Neural cell (in vitro differentiated cells): ENCODE results near the gene PRPF38A. TPM values are rescaled to one million over a fixed set of nuclear protein-coding genes. Genes with fewer than 3 reads are reported as not detected.

Experiments used
- H2AFZ ChIP-seq: fragments of 200-600, 300-800 bp; sonication (generic), shearing (Covaris generic); 2 replicates; pipeline ENCODE4 v1.6.0; 2014; ENCODE audit warnings: low read depth, mild to moderate bottlenecking, antibody characterized with exemption, low read length, moderate library complexity
- H3F3A ChIP-seq: fragments of 200-600 bp; shearing (Covaris generic); 2 replicates; pipeline ENCODE4 v1.6.1; 2016; ENCODE audit warnings: mild to moderate bottlenecking, moderate library complexity, mixed read lengths, antibody characterized with exemption, low read length; ENCODE audit not compliant: insufficient read depth, poor library complexity, severe bottlenecking
- H3K27ac ChIP-seq: fragments of 200-600, 300-800 bp; sonication (generic), shearing (Covaris generic); 2 replicates; pipeline ENCODE4 v1.5.1; 2014; ENCODE audit warnings: mild to moderate bottlenecking, low read length, moderate library complexity
- H3K27me3 ChIP-seq: fragments of 300-800, 200-600 bp; sonication (generic), shearing (Covaris generic); 2 replicates; pipeline ENCODE4 v1.6.0; 2014; ENCODE audit warnings: mild to moderate bottlenecking, low read depth, low read length, moderate library complexity; ENCODE audit not compliant: insufficient read depth
- H3K36me3 ChIP-seq: fragments of 300-800, 200-600 bp; sonication (generic), shearing (Covaris generic); 2 replicates; pipeline ENCODE4 v1.5.1; 2014; ENCODE audit warnings: mild to moderate bottlenecking, antibody characterized with exemption, low read length, moderate library complexity; ENCODE audit not compliant: insufficient read depth
- H3K4me2 ChIP-seq: fragments of 300-800, 200-600 bp; sonication (generic), shearing (Covaris generic); 2 replicates; pipeline ENCODE4 v1.6.0; 2014; ENCODE audit warnings: mild to moderate bottlenecking, low read length
- H3K4me3 ChIP-seq: fragments of 300-800, 200-600 bp; sonication (generic), shearing (Covaris generic); 2 replicates; pipeline ENCODE4 v1.5.1; 2014; ENCODE audit warnings: mild to moderate bottlenecking, low read length, moderate library complexity
- H3K79me2 ChIP-seq: fragments of 200-600 bp; shearing (Covaris generic); replicated peaks from 2 replicates; pipeline ENCODE4 v1.6.0; 2014; ENCODE audit warnings: mild to moderate bottlenecking, low read length, moderate library complexity; ENCODE audit not compliant: insufficient read depth
- H3K9ac ChIP-seq: fragments of 300-800, 200-600 bp; sonication (generic), shearing (Covaris generic); 2 replicates; pipeline ENCODE4 v1.6.1; 2016; ENCODE audit warnings: mild to moderate bottlenecking, low read length, mixed read lengths
- H3K9me2 ChIP-seq: fragments of 200-600 bp; shearing (Covaris generic); 2 replicates; pipeline ENCODE4 v1.6.1; 2016; ENCODE audit warnings: mild to moderate bottlenecking, low read length, mixed read lengths; ENCODE audit not compliant: insufficient read depth
- H3K9me3 ChIP-seq: fragments of 200-600, 300-800 bp; sonication (generic), shearing (Covaris generic); 2 replicates; pipeline ENCODE4 v1.6.1; 2016; ENCODE audit warnings: mild to moderate bottlenecking, mixed run types, low read length, moderate library complexity, mixed read lengths
- H4K20me1 ChIP-seq: fragments of 200-600 bp; shearing (Covaris generic); 2 replicates; pipeline ENCODE4 v1.6.1; 2016; ENCODE audit warnings: mild to moderate bottlenecking, mixed run types; ENCODE audit not compliant: insufficient read depth
- EP300 ChIP-seq: fragments of 450-650 bp; conservative IDR thresholded peaks from 2 replicates; pipeline ENCODE4 v1.6.1; 2014; ENCODE audit warnings: antibody characterized with exemption, mild to moderate bottlenecking, moderate library complexity; ENCODE audit not compliant: poor library complexity, severe bottlenecking
- EZH2 ChIP-seq: fragments of 200-600, 300-800 bp; shearing (Covaris generic), sonication (generic); IDR thresholded peaks from 2 replicates; pipeline ENCODE4 v1.6.1; 2014; ENCODE audit warnings: antibody characterized with exemption, low read length, borderline replicate concordance, mild to moderate bottlenecking; ENCODE audit not compliant: insufficient read depth, poor library complexity, severe bottlenecking
- MXI1 ChIP-seq: fragments of 450-650 bp; conservative IDR thresholded peaks from 2 replicates; pipeline ENCODE4 v1.6.1; 2014; ENCODE audit warnings: antibody characterized with exemption, mild to moderate bottlenecking; ENCODE audit not compliant: poor library complexity, severe bottlenecking
- POLR2AphosphoS5 ChIP-seq: IDR thresholded peaks from 2 replicates; pipeline ENCODE4 v1.6.1; 2012
- RAD21 ChIP-seq: fragments of 450-650 bp; conservative IDR thresholded peaks from 2 replicates; pipeline ENCODE4 v1.6.1; 2014; ENCODE audit warnings: antibody characterized with exemption, mild to moderate bottlenecking, moderate library complexity
- REST ChIP-seq: IDR thresholded peaks from 2 replicates; pipeline ENCODE4 v1.6.1; 2012; ENCODE audit warnings: borderline replicate concordance
- SMC3 ChIP-seq: fragments of 450-650 bp; conservative IDR thresholded peaks from 2 replicates; pipeline ENCODE4 v1.6.1; 2014; ENCODE audit warnings: antibody characterized with exemption, mild to moderate bottlenecking, moderate library complexity; ENCODE audit not compliant: poor library complexity
- TAF1 ChIP-seq: IDR thresholded peaks from 2 replicates; pipeline ENCODE4 v1.6.1; 2012; ENCODE audit warnings: low read depth
- polyA plus RNA-seq: library from polyadenylated mRNA; depleted of rRNA; stranded (reverse); fragments of >200 nt; gene quantifications from 2 replicates; pipeline ENCODE4 v1.2.3, GENCODE V29; 2014
- TF ChIP-seq, protein P1 (sequence below): fragments of 450-650 bp; IDR thresholded peaks from 2 replicates; pipeline ENCODE4 v1.5.1; 2014; ENCODE audit warnings: antibody characterized with exemption, mild to moderate bottlenecking, moderate library complexity; ENCODE audit not compliant: poor library complexity, severe bottlenecking

PRPF38A gene
- polyA plus RNA-seq, 1 donor from 2014 or later, result 18.0 TPM

DNA sequence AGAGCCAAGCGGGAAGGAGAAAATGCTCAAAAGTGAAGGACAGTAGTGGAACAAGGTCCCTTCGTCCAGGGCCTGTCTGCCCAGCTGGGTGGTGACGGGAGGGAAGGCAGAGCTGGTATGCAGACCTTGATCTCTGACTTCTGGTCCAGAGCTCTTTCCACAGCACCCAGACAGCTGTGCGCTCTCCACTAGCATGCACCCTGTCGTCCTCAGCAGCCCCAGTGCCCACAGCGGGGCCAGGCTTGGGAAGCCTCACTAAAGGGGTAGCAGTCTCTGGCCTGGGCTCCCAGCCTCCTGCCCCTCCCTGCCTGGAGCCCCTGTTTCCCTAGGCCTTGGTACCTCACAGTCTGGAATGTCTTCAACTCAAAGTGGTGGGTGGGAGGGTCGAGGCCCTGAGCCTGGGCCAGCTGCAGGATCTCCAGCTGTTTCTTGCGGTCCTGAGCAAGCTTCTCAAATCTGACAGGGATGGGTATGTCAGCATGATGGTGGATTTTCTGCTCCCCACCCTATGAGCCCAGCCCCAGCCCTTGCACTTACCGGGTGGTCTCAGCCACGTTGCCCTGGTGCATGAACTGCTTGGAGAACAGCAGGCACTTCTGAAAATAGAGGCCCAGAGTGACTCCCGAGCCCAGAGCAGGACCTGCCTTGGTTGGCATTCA is 48.4 kb upstream of the PRPF38A start:
- Histone ChIP-seq H3K27ac (no peak overlapping the region), H2AFZ (no peak overlapping the region), H3K27me3 (no peaks in the 10 kb centered on the region), H3F3A (no peaks in the 10 kb centered on the region), H3K36me3 (peaks cover 4% of the 10 kb centered on the region), H3K4me3 (no peak overlapping the region), H3K9ac (no peak overlapping the region), H3K9me2 (no peaks in the 10 kb centered on the region), H3K79me2 (no peaks in the 10 kb centered on the region), H3K9me3 (no peaks in the 10 kb centered on the region), H4K20me1 (no peaks in the 10 kb centered on the region), H3K4me2 (no peak overlapping the region)
- TF ChIP-seq REST, result no peak
- no peak for TF ChIP-seq EZH2
- no peak for TF ChIP-seq SMC3
- TF ChIP-seq TAF1, result no peak
- TF ChIP-seq, protein P1, sequence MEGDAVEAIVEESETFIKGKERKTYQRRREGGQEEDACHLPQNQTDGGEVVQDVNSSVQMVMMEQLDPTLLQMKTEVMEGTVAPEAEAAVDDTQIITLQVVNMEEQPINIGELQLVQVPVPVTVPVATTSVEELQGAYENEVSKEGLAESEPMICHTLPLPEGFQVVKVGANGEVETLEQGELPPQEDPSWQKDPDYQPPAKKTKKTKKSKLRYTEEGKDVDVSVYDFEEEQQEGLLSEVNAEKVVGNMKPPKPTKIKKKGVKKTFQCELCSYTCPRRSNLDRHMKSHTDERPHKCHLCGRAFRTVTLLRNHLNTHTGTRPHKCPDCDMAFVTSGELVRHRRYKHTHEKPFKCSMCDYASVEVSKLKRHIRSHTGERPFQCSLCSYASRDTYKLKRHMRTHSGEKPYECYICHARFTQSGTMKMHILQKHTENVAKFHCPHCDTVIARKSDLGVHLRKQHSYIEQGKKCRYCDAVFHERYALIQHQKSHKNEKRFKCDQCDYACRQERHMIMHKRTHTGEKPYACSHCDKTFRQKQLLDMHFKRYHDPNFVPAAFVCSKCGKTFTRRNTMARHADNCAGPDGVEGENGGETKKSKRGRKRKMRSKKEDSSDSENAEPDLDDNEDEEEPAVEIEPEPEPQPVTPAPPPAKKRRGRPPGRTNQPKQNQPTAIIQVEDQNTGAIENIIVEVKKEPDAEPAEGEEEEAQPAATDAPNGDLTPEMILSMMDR, result no peak
- no peak for TF ChIP-seq RAD21
- no peak for TF ChIP-seq MXI1
- TF ChIP-seq EP300, result no peak
- no peak for TF ChIP-seq POLR2AphosphoS5

DNA sequence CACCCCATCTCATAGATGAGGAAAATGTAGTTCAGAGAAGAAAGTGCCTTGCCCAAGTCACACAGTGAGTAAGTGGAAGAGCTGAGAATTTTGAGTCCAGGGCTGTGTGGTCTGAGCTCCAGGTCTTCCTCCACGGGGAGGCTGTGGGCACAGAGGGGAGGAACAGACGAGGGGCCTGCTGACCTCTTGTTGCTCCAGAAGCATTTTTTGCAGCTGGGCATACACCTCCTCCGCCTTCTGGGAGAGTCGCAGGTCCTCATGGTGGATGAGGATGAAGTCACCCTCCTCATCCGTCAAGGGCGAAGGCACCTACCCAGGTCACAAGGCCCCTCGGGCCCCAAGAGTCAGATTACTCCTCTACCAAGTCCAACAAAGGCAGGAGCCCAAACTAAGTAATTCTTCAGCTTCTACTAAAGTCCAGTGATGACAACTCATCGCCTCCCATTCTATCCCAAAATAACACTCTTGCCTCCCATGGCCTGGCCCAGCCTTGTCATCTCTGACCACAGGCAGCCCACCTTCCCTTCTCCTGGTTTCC is 47.5 kb upstream of the PRPF38A start:
- Histone ChIP-seq H3K27ac (no peak overlapping the region), H3K4me2 (no peak overlapping the region), H3F3A (no peaks in the 10 kb centered on the region), H3K27me3 (no peaks in the 10 kb centered on the region), H4K20me1 (no peaks in the 10 kb centered on the region), H3K4me3 (no peak overlapping the region), H3K9me3 (no peaks in the 10 kb centered on the region), H3K9me2 (no peaks in the 10 kb centered on the region), H3K79me2 (no peaks in the 10 kb centered on the region), H2AFZ (no peak overlapping the region), H3K36me3 (peaks cover 4% of the 10 kb centered on the region), H3K9ac (no peak overlapping the region)
- TF ChIP-seq MXI1 (no peak), POLR2AphosphoS5 (no peak), SMC3 (no peak), REST (no peak), EZH2 (no peak), RAD21 (no peak), TAF1 (no peak), EP300 (no peak)
- TF ChIP-seq, protein P1, result no peak
